WTC11 (cell line): Measurements from ENCODE around the gene POLDIP2. TPM values are rescaled to one million over a fixed set of nuclear protein-coding genes. Genes with fewer than 3 reads are reported as not detected.
A peak's percentile ranks its signal among the peaks of the same experiment; 100 is the strongest.

Source experiments
- ATAC-seq: fragments of 200-7000 bp; cut with Tn5 transposase; 2 replicates; pipeline ENCODE4 v1.10.0; 2021; ENCODE audit warnings: mild to moderate bottlenecking, moderate library complexity
- CTCF ChIA-PET: fragments of 300-600 bp; sonication (Branson Sonifier 250); formaldehyde crosslinking; loops from one replicate; lab custom pipeline; 2021; ENCODE audit warnings: antibody characterized with exemption; lab: Charles Lee
- POLR2A ChIA-PET: fragments of 350-600 bp; sonication (Branson Sonifier 250); formaldehyde crosslinking; loops from one replicate; lab custom pipeline; 2021; ENCODE audit warnings: antibody characterized with exemption; lab: Charles Lee
- DNase-seq: peaks from one replicate; pipeline ENCODE4 v3.0.0; 2021; ENCODE audit warnings: low spot score
- H3K27ac Mint-ChIP-seq: 2 replicates; pipeline ENCODE4 v1.8.0; 2021; ENCODE audit warnings: mixed read lengths
- H3K27me3 Mint-ChIP-seq: 2 replicates; pipeline ENCODE4 v1.8.0; 2021; ENCODE audit warnings: low read depth, mild to moderate bottlenecking, moderate library complexity, mixed read lengths
- H3K36me3 Mint-ChIP-seq: 2 replicates; pipeline ENCODE4 v1.8.0; 2021; ENCODE audit warnings: mixed read lengths
- H3K4me1 Mint-ChIP-seq: 2 replicates; pipeline ENCODE4 v1.8.0; 2022; ENCODE audit warnings: mixed read lengths
- H3K4me3 Mint-ChIP-seq: 2 replicates; pipeline ENCODE4 v1.8.0; 2021; ENCODE audit warnings: mild to moderate bottlenecking, moderate library complexity, mixed read lengths
- H3K9me3 Mint-ChIP-seq: 2 replicates; pipeline ENCODE4 v1.8.0; 2021; ENCODE audit warnings: mixed read lengths
- ARID4B ChIP-seq: sonication (generic); formaldehyde crosslinking; IDR thresholded peaks from 2 replicates; pipeline ENCODE4 v1.8.0; 2023; ENCODE audit warnings: missing genetic modification reagents, mild to moderate bottlenecking, borderline replicate concordance
- CREM ChIP-seq: sonication (generic); formaldehyde crosslinking; IDR thresholded peaks from 2 replicates; pipeline ENCODE4 v1.8.1; 2022; ENCODE audit warnings: mild to moderate bottlenecking, missing genetic modification reagents, moderate library complexity
- EMX1 ChIP-seq: fragments of 250-450 bp; sonication (Bioruptor Pico); IDR thresholded peaks from 2 replicates; pipeline ENCODE4 v1.8.0; 2021; ENCODE audit warnings: mild to moderate bottlenecking
- ESRRA ChIP-seq: sonication (generic); formaldehyde crosslinking; IDR thresholded peaks from 2 replicates; pipeline ENCODE4 v1.8.1; 2022; ENCODE audit warnings: mild to moderate bottlenecking, missing genetic modification reagents, borderline replicate concordance
- ETV6 ChIP-seq: sonication (generic); formaldehyde crosslinking; IDR thresholded peaks from 2 replicates; pipeline ENCODE4 v1.8.1; 2022; ENCODE audit warnings: mild to moderate bottlenecking, missing genetic modification reagents
- FOXP1 ChIP-seq: sonication (generic); formaldehyde crosslinking; IDR thresholded peaks from 2 replicates; pipeline ENCODE4 v1.8.0; 2022; ENCODE audit warnings: missing genetic modification reagents, mild to moderate bottlenecking, moderate library complexity, borderline replicate concordance
- GABPB1 ChIP-seq: sonication (generic); formaldehyde crosslinking; IDR thresholded peaks from 2 replicates; pipeline ENCODE4 v1.8.1; 2023; ENCODE audit warnings: mild to moderate bottlenecking, missing genetic modification reagents
- NFATC4 ChIP-seq: fragments of 250-450 bp; sonication (Bioruptor Pico); IDR thresholded peaks from 2 replicates; pipeline ENCODE4 v1.9.0; 2021; ENCODE audit warnings: mild to moderate bottlenecking
- SMAD3 ChIP-seq: sonication (generic); formaldehyde crosslinking; IDR thresholded peaks from 2 replicates; pipeline ENCODE4 v1.8.0; 2022; ENCODE audit warnings: missing genetic modification reagents, mild to moderate bottlenecking, borderline replicate concordance
- USF2 ChIP-seq: sonication (generic); formaldehyde crosslinking; IDR thresholded peaks from 2 replicates; pipeline ENCODE4 v1.8.1; 2023; ENCODE audit warnings: mild to moderate bottlenecking, missing genetic modification reagents, moderate library complexity
- ZNF121 ChIP-seq: sonication (generic); formaldehyde crosslinking; IDR thresholded peaks from 2 replicates; pipeline ENCODE4 v1.8.0; 2023; ENCODE audit warnings: missing genetic modification reagents
- ZNF263 ChIP-seq: sonication (generic); formaldehyde crosslinking; IDR thresholded peaks from 2 replicates; pipeline ENCODE4 v1.8.1; 2022; ENCODE audit warnings: low read depth, mild to moderate bottlenecking, moderate library complexity, missing genetic modification reagents
- ZNF317 ChIP-seq: sonication (generic); formaldehyde crosslinking; IDR thresholded peaks from 2 replicates; pipeline ENCODE4 v1.8.1; 2023; ENCODE audit warnings: low read depth, mild to moderate bottlenecking, moderate library complexity, missing genetic modification reagents, borderline replicate concordance
- ZNF423 ChIP-seq: fragments of 250-450 bp; sonication (Bioruptor Pico); IDR thresholded peaks from 2 replicates; pipeline ENCODE4 v2.1.2; 2022; ENCODE audit warnings: mild to moderate bottlenecking, moderate library complexity
- total RNA-seq: library from RNA; stranded (reverse); gene quantifications from 3 replicates; pipeline ENCODE4 v1.2.3, GENCODE V29; 2021
- TF ChIP-seq, protein P1 (sequence below): sonication (generic); formaldehyde crosslinking; IDR thresholded peaks from 2 replicates; pipeline ENCODE4 v1.8.1; 2023; ENCODE audit warnings: mild to moderate bottlenecking, missing genetic modification reagents
- TF ChIP-seq, protein P2 (sequence below): fragments of 250-450 bp; sonication (Bioruptor Pico); IDR thresholded peaks from 2 replicates; pipeline ENCODE4 v1.9.0; 2021; ENCODE audit warnings: mild to moderate bottlenecking, borderline replicate concordance
- TF ChIP-seq, protein P3 (sequence below): sonication (generic); formaldehyde crosslinking; IDR thresholded peaks from 2 replicates; pipeline ENCODE4 v1.8.1; 2023; ENCODE audit warnings: mild to moderate bottlenecking, missing genetic modification reagents, moderate library complexity
- TF ChIP-seq, protein P4 (sequence below): sonication (generic); formaldehyde crosslinking; IDR thresholded peaks from 2 replicates; pipeline ENCODE4 v1.8.1; 2022; ENCODE audit warnings: missing genetic modification reagents, borderline replicate concordance
- TF ChIP-seq, protein P5 (sequence below): sonication (generic); formaldehyde crosslinking; IDR thresholded peaks from 2 replicates; pipeline ENCODE4 v1.8.1; 2022; ENCODE audit warnings: low read depth, missing genetic modification reagents, borderline replicate concordance

POLDIP2 gene
- total RNA-seq, 1 experiment from 2014 or later: 85.4 TPM

DNA sequence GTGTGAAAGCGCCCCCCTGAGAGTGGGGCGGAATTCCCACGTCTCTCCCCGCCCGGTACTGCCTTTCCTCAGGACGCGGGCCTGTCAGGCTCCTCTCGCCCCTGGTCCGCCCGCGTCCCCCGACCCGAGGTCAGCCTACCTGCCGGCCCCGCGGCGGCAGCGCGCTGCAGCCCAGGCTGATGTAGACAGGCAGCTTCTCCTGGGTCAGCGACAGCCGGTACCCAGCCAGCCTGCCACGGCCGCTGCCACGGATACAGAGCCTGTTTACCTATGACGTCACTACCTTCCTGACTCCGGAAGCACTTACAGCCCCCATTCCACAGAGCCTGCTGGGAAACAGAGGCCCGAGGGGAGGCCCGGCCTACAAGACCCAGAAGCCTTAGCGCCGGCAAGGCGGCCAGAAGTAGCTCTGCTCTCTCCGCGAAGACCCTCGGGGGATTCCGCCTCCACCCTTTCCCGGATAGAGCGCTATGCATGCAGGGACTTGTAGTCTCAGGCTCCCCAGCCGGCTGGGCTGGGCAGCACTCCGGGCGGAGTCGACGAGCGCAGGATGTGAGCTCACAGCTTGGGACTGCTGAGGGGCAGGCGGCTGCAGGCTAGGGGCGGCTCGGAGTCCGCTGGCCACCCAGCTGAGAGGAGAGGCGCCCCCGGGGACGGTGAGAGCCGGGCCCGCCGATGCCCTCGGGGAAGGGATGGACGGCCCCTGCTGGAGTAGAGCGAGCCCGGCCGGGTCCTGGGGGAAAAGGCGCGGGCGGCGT, 21.9 kb downstream of the POLDIP2 start, which contains the start of the genes IFT20 and TNFAIP1:
IFT20 (minus strand) TSS at position 272 of the 758 bp plus-strand sequence. CDS start 3,487 bp downstream, outside the sequence.
TNFAIP1 (plus strand) TSS at position 561 of the 758 bp plus-strand sequence. CDS start 3,761 bp downstream, outside the sequence.
- peak; percentile 97 for ATAC-seq
- Mint-ChIP-seq H3K36me3 (no peaks in the 10 kb centered on the region; the same call in 1 of the 2 replicates), H3K9me3 (no peaks in the 10 kb centered on the region), H3K27me3 (no peaks in the 10 kb centered on the region), H3K4me3 (peak within 1 kb of the TSS; percentile 99), H3K27ac (peak within 1 kb of the TSS; percentile 99), H3K4me1 (peaks cover 20% of the 10 kb centered on the region)
- CTCF ChIA-PET: interaction anchor here (0.7 to 3.6 kb wide), 17 partner anchors 10 to 618 kb away, joined by 3 to 26 read pairs (median 9); partner anchors contain the start of genes BLTP2, LYRM9, POLDIP2 and SARM1
- POLR2A ChIA-PET: interaction anchor here (0.6 to 2.5 kb wide), 12 partner anchors 8 to 312 kb away, joined by 3 to 17 read pairs (median 4); partner anchors contain the start of genes POLDIP2 and TMEM97
- DNase-seq: peak; percentile 99
- TF ChIP-seq, protein P1, sequence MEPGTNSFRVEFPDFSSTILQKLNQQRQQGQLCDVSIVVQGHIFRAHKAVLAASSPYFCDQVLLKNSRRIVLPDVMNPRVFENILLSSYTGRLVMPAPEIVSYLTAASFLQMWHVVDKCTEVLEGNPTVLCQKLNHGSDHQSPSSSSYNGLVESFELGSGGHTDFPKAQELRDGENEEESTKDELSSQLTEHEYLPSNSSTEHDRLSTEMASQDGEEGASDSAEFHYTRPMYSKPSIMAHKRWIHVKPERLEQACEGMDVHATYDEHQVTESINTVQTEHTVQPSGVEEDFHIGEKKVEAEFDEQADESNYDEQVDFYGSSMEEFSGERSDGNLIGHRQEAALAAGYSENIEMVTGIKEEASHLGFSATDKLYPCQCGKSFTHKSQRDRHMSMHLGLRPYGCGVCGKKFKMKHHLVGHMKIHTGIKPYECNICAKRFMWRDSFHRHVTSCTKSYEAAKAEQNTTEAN (CRISPR knock-in tag): 0 out of 2 replicates have a peak, but pooled peaks have one; percentile 33
- TF ChIP-seq FOXP1 (CRISPR knock-in tag) (peak; percentile 65; the same call in 1 of the 2 replicates), ZNF263 (CRISPR knock-in tag) (no peak), ZNF317 (CRISPR knock-in tag) (no peak), ARID4B (CRISPR knock-in tag) (0 out of 2 replicates have a peak, but pooled peaks have one; percentile 37), USF2 (CRISPR knock-in tag) (peak; percentile 52; the same call in 1 of the 2 replicates), ETV6 (CRISPR knock-in tag) (peak; percentile 49; the same call in 1 of the 2 replicates), ESRRA (no peak), ZNF121 (CRISPR knock-in tag) (no peak), CREM (CRISPR knock-in tag) (peak; percentile 98), EMX1 (CRISPR knock-in tag) (no peak), GABPB1 (CRISPR knock-in tag) (peak; percentile 89), ZNF423 (CRISPR knock-in tag) (no peak), SMAD3 (no peak), NFATC4 (no peak)
- TF ChIP-seq, protein P2, sequence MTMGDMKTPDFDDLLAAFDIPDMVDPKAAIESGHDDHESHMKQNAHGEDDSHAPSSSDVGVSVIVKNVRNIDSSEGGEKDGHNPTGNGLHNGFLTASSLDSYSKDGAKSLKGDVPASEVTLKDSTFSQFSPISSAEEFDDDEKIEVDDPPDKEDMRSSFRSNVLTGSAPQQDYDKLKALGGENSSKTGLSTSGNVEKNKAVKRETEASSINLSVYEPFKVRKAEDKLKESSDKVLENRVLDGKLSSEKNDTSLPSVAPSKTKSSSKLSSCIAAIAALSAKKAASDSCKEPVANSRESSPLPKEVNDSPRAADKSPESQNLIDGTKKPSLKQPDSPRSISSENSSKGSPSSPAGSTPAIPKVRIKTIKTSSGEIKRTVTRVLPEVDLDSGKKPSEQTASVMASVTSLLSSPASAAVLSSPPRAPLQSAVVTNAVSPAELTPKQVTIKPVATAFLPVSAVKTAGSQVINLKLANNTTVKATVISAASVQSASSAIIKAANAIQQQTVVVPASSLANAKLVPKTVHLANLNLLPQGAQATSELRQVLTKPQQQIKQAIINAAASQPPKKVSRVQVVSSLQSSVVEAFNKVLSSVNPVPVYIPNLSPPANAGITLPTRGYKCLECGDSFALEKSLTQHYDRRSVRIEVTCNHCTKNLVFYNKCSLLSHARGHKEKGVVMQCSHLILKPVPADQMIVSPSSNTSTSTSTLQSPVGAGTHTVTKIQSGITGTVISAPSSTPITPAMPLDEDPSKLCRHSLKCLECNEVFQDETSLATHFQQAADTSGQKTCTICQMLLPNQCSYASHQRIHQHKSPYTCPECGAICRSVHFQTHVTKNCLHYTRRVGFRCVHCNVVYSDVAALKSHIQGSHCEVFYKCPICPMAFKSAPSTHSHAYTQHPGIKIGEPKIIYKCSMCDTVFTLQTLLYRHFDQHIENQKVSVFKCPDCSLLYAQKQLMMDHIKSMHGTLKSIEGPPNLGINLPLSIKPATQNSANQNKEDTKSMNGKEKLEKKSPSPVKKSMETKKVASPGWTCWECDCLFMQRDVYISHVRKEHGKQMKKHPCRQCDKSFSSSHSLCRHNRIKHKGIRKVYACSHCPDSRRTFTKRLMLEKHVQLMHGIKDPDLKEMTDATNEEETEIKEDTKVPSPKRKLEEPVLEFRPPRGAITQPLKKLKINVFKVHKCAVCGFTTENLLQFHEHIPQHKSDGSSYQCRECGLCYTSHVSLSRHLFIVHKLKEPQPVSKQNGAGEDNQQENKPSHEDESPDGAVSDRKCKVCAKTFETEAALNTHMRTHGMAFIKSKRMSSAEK (CRISPR knock-in tag): no peak
- TF ChIP-seq, protein P3, sequence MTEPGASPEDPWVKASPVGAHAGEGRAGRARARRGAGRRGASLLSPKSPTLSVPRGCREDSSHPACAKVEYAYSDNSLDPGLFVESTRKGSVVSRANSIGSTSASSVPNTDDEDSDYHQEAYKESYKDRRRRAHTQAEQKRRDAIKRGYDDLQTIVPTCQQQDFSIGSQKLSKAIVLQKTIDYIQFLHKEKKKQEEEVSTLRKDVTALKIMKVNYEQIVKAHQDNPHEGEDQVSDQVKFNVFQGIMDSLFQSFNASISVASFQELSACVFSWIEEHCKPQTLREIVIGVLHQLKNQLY: no peak
- TF ChIP-seq, protein P4, sequence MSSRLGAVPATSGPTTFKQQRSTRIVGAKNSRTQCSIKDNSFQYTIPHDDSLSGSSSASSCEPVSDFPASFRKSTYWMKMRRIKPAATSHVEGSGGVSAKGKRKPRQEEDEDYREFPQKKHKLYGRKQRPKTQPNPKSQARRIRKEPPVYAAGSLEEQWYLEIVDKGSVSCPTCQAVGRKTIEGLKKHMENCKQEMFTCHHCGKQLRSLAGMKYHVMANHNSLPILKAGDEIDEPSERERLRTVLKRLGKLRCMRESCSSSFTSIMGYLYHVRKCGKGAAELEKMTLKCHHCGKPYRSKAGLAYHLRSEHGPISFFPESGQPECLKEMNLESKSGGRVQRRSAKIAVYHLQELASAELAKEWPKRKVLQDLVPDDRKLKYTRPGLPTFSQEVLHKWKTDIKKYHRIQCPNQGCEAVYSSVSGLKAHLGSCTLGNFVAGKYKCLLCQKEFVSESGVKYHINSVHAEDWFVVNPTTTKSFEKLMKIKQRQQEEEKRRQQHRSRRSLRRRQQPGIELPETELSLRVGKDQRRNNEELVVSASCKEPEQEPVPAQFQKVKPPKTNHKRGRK (CRISPR knock-in tag): no peak
- TF ChIP-seq, protein P5, sequence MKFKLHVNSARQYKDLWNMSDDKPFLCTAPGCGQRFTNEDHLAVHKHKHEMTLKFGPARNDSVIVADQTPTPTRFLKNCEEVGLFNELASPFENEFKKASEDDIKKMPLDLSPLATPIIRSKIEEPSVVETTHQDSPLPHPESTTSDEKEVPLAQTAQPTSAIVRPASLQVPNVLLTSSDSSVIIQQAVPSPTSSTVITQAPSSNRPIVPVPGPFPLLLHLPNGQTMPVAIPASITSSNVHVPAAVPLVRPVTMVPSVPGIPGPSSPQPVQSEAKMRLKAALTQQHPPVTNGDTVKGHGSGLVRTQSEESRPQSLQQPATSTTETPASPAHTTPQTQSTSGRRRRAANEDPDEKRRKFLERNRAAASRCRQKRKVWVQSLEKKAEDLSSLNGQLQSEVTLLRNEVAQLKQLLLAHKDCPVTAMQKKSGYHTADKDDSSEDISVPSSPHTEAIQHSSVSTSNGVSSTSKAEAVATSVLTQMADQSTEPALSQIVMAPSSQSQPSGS (CRISPR knock-in tag): peak; percentile 53; the same call in 1 of the 2 replicates
